ENCODE measurements around the gene RAI1. TPM values are rescaled to one million over a fixed set of nuclear protein-coding genes. Genes with fewer than 3 reads are reported as not detected.

The RAI1 gene
- total RNA-seq, 1 donor from 2014 or later = 24.7 TPM

- Histone ChIP-seq H3K4me1 (peaks cover 7 to 22% of the 10 kb centered on the region in 2 donors), H3K36me3 (no peaks in the 10 kb centered on the region), H3K4me3 (peak overlapping the region in 1 of 2 donors; percentile 34), H3K27me3 (no peaks in the 10 kb centered on the region), H3K9me3 (no peaks in the 10 kb centered on the region), H3K27ac (peak overlapping the region; percentile 57 to 64)
- intact Hi-C loops (cut with DNase I) = no loop called here
- TF ChIP-seq CTCF (IDR thresholded peaks at IDR 0.05) = no peak
- DNase-seq (ENCODE audit: low spot score in 2 of 2) = no peak
Measured at GRCh38 chr17:17749025-17749772, 67.9 kb downstream of the RAI1 start.

- H3K27ac ChIP-seq = peak overlapping the region; percentile 57 to 64
- intact Hi-C loops (cut with DNase I) = loop anchor here (5.0 to 10.0 kb wide), 2 partner anchors 87 to 275 kb away; partner anchors contain the start of genes MED9 and SREBF1
- no peaks in the 10 kb centered on the region for H3K36me3 ChIP-seq
- H3K4me3 ChIP-seq = no peak overlapping the region
- peak in 1 of 2 donors; percentile 79 for DNase-seq (ENCODE audit: low spot score in 2 of 2)
- H3K9me3 ChIP-seq = no peaks in the 10 kb centered on the region
- no peak for TF ChIP-seq CTCF (IDR thresholded peaks at IDR 0.05)
- peaks cover 7 to 22% of the 10 kb centered on the region in 2 donors for H3K4me1 ChIP-seq
- H3K27me3 ChIP-seq = no peaks in the 10 kb centered on the region
Measured at GRCh38 chr17:17749921-17750320, 68.7 kb downstream of the RAI1 start.

- Histone ChIP-seq H3K9me3 (no peaks in the 10 kb centered on the region), H3K4me3 (no peak overlapping the region), H3K27me3 (no peaks in the 10 kb centered on the region), H3K4me1 (peaks cover 7 to 22% of the 10 kb centered on the region in 2 donors), H3K36me3 (no peaks in the 10 kb centered on the region), H3K27ac (peak overlapping the region; percentile 56 to 77)
- no peak for TF ChIP-seq CTCF (IDR thresholded peaks at IDR 0.05)
- intact Hi-C loops (cut with DNase I) = loop anchor here (5.0 to 10.0 kb wide), 2 partner anchors 86 to 276 kb away; partner anchors contain the start of genes MED9 and SREBF1
- DNase-seq (ENCODE audit: low spot score in 2 of 2) = no peak
Measured at GRCh38 chr17:17750881-17751280, 69.6 kb downstream of the RAI1 start.

GRCh38 chr17:17751489-17752088, 70.3 kb downstream of the RAI1 start:
- Histone ChIP-seq H3K36me3 (no peaks in the 10 kb centered on the region), H3K4me3 (peak overlapping the region; percentile 40 to 61), H3K27ac (peak overlapping the region; percentile 56 to 77), H3K9me3 (no peaks in the 10 kb centered on the region), H3K4me1 (peaks cover 7 to 22% of the 10 kb centered on the region in 2 donors), H3K27me3 (no peaks in the 10 kb centered on the region)
- intact Hi-C loops (cut with DNase I) = loop anchor here (1.0 to 10.0 kb wide), 6 partner anchors 31 to 288 kb away; partner anchors contain the start of genes ATPAF2, GID4, MED9 and SREBF1
- DNase-seq (ENCODE audit: low spot score in 2 of 2) = no peak
- no peak for TF ChIP-seq CTCF (IDR thresholded peaks at IDR 0.05)

- no peaks in the 10 kb centered on the region for H3K9me3 ChIP-seq
- H3K36me3 ChIP-seq = no peaks in the 10 kb centered on the region
- TF ChIP-seq CTCF (IDR thresholded peaks at IDR 0.05) = peak; percentile 4 to 42 (median 33)
- H3K27ac ChIP-seq = peak overlapping the region; percentile 56 to 77
- peak overlapping the region; percentile 40 to 61 for H3K4me3 ChIP-seq
- intact Hi-C loops (cut with DNase I) = loop anchor here (1.0 to 10.0 kb wide), 6 partner anchors 30 to 287 kb away; partner anchors contain the start of genes ATPAF2, GID4, MED9 and SREBF1
- H3K27me3 ChIP-seq = no peaks in the 10 kb centered on the region
- DNase-seq (ENCODE audit: low spot score in 2 of 2) = peak; percentile 94 to 98
- peaks cover 7 to 22% of the 10 kb centered on the region in 2 donors for H3K4me1 ChIP-seq
Measured at GRCh38 chr17:17752089-17752820, 71.0 kb downstream of the RAI1 start.
